SK-MEL-5 (cell line): ENCODE results near the gene CDC42EP3. TPM values are rescaled to one million over a fixed set of nuclear protein-coding genes. Genes with fewer than 3 reads are reported as not detected.

Source experiments
- DNase-seq: peaks from one replicate; pipeline ENCODE4 v3.0.0-alpha.2; 2016; ENCODE audit warnings: low read depth, low spot score
- in situ Hi-C: cut with HindIII; loops from 2 replicates; pipeline ENCODE4 v1.10.0; 2016; ENCODE audit warnings: low sequenced_read_pairs, high pct_unique_total_duplicates, low pct_unique_long_range_greater_than_20kb
- polyA plus RNA-seq, 2 experiments: library from polyadenylated mRNA; depleted of rRNA; stranded (reverse); fragments of >200 nt; gene quantifications; 2 replicates each; pipeline ENCODE4 v1.2.3, GENCODE V29; 2015
- total RNA-seq: library from RNA; depleted of rRNA; stranded (reverse); fragments of >200 nt; shearing (Covaris generic); gene quantifications from 2 replicates; pipeline ENCODE4 v1.2.3, GENCODE V29; 2014; rRNA removed

The CDC42EP3 gene, protein sequence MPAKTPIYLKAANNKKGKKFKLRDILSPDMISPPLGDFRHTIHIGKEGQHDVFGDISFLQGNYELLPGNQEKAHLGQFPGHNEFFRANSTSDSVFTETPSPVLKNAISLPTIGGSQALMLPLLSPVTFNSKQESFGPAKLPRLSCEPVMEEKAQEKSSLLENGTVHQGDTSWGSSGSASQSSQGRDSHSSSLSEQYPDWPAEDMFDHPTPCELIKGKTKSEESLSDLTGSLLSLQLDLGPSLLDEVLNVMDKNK
- 69.9 and 78.4 TPM in 2 replicates for total RNA-seq
- polyA plus RNA-seq (2015; cell fraction: cytosol; rRNA removed) = 109 and 137 TPM in 2 replicates
- polyA plus RNA-seq (2015; cell fraction: nucleus; rRNA removed) = 79.2 and 141 TPM in 2 replicates

DNA sequence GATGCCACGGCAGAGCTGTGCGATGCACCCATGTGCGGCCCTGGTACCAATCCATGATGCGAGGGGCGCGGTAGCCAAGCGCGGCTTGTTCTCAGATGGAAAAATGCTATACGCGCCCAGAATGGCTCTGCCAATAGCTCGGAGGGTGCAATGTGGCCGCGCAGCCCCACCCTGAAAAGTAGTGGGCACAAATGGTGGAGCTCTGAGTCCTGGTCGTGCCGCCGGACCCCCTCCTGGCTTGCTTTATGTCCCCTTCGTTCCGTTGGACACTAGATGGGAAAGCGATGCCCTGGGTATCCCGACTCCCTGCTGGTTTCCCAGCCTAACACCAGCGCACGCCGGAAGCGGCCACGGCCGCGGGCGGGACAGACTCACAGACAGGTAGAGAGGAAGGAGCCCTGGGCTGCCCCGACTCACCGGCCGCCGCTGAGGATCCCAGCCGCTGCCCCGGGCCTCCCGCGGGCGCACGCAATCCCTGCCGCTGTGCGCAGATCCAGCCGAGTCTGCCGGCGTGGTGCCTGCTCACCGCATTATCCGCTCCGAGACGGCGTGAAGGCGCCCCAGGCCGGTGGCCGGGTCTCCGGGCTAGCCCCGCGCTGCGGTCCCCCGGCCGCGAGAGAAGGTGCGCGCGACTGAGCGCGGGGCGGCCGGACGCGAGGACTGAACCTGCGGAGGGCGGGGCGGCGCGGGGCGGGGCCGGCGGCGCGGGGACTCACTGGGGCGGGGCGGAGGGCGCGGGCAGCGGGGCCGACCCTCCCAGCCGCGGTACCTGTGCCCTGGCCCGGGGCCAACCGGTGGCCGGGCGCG lies at the start of gene CDC42EP3:
CDC42EP3 (minus strand) TSS at position 634 of the 807 bp plus-strand sequence. CDS start 25,055 bp downstream, outside the sequence.
- peak; percentile 64 for DNase-seq
- in situ Hi-C loops = no loop called here

DNA sequence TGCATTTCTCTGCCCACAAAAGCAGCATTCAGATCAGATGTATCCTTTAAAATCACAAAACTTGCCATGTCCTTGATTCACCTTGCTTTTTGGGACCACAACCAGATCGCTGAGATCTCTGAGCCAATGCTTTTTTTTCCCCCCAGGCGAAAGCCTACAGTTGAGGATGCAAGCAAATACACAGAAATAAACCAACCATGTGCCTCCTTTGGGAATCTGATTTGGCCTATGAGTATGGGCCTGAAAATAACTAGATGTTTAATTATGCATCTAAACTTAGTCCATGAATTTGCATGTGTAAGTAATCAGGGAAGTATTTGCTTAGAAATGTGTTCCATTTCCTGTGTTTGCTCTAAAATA lies 49.7 kb upstream of the CDC42EP3 start:
- no peak for DNase-seq
- in situ Hi-C loops = no loop called here

DNA sequence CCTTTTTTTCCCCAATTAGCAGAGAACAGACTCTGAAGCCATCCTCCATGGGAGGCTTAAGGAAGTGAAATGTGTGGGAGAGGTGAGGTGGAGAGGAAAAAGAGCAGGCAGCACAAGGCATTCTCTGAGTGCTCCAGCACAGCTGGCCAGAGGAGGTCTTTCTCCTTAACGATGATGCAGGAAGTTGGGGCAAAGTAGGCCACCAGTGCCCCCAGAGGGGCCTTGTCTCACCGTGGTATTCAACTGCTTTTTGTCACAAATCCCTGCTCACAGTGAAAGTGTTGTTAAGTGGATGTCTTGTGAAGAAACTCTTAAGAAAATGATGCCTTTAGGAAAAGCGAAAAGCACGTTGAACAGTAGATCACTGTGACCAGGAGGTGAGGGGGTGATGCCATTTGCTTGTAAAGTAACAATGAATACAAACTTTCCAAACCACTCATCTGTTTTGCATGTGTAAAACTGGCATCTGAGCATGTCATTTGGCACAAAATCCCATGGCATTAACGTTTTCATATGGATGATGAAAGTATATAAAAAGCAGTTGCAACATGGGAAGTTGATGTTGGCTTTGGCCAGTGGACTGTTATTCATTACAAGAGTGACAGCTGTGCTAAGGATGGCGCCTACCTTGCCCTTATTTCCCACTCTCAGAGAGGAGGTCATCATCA lies 49.2 kb upstream of the CDC42EP3 start:
- in situ Hi-C loops = no loop called here
- DNase-seq = no peak

DNA sequence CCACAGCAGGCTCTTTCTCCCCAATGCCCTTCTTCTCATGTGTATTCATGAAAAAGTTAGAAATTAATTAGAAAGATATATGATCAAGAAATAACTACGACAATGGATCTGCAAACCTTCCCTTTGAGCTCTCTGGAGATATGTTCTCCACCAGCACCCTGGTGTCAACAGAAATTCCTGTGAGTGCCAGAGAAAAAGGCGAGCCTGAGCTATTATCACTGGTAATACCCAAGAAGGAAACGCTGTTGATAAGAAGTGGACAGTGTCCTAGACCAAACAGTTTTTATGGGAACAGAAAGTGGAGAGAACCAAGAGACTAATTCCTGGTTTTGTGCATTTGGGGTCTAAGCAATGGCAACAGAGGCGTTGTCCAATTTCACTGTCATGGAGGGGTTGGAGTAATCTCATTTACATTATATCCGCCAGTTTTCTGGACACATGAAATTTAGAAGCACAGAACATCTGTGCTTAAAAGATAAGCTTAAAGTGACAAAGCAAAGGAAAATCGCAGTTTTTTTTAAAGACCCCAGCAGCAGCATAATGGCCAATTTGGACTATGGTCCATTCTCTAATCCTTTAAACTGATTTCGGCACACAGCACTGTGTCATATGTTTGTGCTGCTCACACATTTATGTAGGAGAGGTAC lies 47.2 kb upstream of the CDC42EP3 start:
- DNase-seq = no peak
- in situ Hi-C loops = no loop called here

DNA sequence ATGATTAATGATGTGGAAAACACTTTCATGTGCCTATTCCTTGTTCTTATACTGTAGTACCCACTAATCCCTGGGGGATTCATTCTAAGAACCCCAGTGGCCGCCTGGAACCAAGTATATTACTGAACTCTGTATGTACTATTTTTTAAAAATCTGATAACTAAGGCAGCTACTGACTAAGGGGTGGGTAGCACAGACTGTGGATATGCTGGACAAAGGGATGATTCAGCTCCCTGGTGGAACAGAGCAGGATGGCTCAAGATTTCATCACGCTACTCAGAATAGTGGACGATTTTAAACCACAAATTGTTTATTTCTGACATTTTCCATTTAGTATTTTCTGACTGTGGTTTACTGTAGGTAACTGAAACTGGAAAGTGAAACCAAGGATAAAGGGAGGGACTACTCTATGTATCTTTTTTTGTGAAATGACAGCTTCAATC lies 41.8 kb upstream of the CDC42EP3 start:
- in situ Hi-C loops = no loop called here

DNA sequence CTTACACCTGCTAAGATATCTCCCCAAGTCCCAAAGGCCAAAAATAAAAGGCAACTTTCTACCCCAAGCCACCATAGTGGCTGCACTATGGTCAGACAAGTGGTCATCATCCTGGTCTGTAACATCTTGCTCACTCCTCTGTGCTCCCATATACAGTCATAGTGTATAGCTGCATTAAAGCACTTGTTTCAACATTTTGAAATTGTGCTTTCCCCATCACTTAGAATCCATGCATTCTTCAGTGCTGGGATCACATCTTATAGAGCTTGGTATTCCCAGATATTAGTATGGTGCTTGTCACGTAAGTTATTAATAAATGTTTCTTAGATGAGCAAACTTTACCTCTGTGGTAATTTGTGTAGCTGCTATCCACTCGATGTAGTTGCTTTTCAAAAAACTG lies 40.4 kb upstream of the CDC42EP3 start:
- in situ Hi-C loops = no loop called here
- DNase-seq = no peak

More for the DNA sequence above, 41.8 kb upstream of the CDC42EP3 start:
- peak; percentile 92 for DNase-seq

DNA sequence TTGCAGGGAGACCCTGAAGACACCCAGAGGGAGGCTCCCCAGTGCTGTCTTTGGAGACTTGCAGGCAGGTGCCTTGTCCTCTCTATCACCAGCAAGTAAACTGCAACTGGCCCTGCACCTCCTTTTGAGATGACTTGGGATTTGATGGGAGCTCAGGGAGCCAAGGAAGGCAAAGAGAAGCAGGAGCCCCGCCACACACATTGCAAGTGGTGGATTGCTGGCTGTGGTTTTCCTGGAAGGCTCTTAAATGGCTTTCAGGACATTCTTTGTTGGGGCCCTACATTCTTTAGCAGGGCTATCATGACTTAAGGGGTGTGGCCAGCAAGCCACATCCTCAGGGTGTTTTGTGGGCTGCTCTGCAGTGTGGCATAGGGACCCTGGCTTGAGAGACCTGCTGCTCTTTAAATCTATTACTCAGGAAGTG lies 39.9 kb upstream of the CDC42EP3 start:
- DNase-seq = peak; percentile 38
- in situ Hi-C loops = no loop called here

DNA sequence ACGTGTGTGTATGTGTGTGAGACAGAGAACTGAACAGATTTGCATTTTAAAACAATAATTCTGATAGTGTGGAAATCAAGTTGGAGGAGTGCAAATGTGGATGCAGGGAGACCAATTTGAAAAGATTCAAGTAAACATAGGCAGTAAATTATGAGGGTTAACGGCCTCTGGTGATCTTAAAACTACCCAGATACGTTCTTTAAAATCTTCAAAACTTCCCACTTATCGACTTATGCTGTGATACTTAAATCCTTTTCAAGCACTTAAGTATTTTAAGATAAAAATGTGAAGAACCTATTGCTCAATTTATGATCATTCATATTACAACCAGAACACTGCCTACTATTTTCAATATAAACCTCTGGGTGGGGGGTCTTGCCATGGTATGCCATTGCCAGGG lies 37.7 kb upstream of the CDC42EP3 start:
- DNase-seq = no peak
- in situ Hi-C loops = no loop called here

DNA sequence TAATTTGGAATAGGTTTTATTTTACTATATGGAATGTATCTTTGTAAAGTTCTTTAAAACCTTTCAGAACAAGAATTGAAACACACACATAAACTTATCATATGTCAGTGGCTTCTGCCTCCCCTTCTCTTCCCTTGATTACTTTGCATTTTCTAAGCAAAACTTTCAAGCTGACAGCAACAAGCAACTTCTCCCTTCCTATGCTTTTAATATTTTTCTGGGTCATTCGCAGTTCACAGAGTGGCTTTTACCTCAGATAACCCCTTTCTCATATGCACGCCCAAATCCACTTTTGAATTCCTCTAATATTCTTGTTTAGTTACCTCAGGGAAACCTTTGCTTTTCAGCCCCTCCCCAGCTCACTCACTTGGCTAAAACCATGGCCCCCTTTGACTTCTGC lies 36.7 kb upstream of the CDC42EP3 start:
- in situ Hi-C loops = no loop called here

DNA sequence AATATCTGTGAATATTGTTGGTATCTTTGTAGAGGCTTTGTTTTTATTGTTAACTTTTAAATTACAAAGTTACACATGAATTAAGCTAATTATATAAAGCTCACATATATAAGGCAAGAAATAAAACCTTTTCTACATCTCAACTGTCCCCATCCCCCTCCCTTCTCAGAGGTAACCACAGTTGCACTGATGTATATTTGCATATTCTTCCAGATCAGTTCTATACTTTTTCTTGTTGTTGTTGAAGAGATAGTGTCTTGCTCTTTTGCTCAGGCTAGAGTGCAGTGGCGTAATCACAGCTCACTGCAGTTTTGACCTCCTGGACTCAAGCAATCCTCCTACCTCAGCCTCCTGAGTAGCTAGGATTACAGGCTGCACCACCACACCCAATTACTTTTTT lies 36.0 kb upstream of the CDC42EP3 start:
- in situ Hi-C loops = no loop called here
- DNase-seq = no peak

More for the DNA sequence above, 36.7 kb upstream of the CDC42EP3 start:
- DNase-seq = no peak

DNA sequence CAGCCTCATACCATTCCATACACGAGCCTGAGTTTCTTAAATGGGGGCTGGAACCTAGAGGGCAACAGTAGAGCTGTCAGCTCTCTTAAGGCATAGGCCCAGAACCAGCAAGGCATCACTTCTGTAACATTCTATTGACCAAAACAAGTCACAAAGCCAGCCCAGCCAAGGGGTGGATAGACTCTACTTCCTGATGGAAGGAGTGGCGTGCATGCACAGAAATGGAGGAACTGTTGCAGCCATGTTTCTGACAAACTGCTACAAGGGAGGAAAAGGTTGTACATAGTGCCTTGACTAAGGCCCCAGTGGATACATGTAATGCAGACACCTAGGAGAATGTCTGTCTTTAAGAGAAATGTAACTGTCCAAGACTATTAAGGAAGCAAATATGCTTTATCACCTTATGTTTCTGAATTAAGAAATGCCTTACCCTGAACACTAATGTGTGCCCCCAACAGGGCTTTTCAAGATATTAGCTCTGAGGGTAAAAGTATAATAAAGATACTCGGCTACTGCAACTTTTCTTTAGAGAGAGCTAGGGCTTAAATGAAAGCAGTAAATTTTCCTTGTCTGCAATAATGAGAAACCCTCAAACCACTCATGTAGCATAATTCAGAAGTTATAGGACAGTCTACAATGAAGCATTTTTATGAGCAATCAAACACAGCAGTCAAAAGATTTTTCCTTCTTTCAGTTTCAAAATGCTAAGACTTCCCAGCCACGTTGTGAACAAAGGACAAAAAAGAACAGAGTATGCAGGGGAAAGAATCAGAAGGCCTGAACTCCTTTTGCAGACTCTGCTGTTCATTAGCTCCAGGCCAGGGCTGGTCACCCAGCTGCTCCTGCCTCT lies 35.1 kb upstream of the CDC42EP3 start:
- in situ Hi-C loops = no loop called here
- DNase-seq = peak; percentile 39

DNA sequence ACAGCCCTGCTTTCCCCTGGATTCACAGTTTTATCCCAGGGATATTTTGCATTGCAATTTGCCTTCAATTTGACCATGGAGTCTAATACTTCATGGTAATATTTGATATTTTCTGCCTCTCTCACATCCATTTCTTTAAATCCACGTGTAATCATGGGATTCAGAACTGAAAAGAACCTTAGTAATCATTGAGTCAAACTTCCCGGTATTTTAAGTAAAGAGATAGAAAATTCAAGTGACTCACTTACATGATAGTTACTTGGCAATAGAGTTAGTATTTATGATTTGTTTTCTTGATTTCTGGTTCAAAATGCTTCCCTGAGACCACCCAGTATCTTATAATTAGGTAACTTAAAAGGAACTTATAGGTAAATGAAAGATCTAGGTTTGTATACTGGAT lies 33.7 kb upstream of the CDC42EP3 start:
- no peak for DNase-seq
- in situ Hi-C loops = no loop called here

DNA sequence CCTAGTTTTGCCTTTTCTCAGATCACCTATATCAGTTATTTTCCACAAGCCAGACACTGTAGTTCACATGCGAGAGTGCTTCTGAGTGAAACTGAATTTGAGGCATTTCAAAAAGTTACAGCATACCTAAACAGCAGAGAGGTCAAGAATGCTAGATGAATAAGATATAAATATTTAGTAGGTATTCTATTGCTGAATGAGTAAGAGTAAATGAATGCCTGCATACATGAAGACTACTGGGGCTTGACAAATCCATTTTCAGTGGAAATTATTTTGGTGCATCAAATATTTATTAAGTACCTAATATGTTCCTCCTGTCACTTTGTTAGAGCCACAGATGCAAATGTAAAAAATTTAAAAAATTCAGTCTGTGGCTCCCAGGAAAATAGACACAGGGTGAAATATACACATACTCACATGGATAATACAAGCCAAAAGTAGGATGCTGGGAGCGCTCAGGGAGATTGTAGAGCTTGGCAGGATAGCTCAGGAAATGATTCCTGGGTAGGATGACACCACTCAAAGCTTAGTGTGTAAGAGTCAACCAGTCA lies 27.6 kb upstream of the CDC42EP3 start:
- in situ Hi-C loops = no loop called here
- no peak for DNase-seq

DNA sequence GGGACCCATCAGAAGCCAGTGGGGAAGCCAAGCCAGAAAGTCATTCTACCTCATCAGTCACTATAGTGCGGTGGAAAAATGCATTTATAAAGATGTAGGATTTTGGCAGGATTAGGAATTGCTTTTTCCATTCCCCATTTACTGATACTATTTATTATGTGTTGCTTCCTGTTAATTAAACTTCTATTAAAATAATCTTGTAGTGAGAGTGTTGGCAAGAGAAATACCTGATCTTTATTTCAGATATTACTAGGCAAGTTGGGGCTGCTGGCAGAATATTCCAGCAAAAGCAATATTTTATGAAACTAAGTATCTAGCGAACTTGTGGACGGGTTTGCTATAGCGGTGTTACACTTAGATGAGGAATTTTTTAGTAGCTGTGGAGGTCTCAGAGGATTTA lies 23.9 kb upstream of the CDC42EP3 start:
- no peak for DNase-seq
- in situ Hi-C loops = no loop called here

DNA sequence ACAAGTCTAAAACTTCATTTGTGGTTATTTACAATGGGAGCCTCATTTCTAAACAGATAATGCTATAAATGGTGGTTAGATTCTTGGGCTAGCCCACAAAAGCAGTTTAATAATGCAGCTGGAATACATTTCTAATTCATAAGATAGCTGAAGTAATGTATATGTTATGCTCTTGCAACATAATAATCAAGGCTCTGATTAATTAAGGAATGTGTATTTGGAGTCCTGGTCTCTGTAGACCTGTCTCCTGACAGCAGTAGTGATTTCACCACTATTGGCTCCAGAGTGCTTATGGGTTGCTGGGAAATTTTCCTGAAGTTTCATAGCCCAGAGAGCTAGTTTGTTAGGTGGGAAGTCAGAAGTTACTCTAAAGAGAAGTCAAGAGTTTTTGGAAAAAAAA lies 21.3 kb upstream of the CDC42EP3 start:
- in situ Hi-C loops = no loop called here
- no peak for DNase-seq

DNA sequence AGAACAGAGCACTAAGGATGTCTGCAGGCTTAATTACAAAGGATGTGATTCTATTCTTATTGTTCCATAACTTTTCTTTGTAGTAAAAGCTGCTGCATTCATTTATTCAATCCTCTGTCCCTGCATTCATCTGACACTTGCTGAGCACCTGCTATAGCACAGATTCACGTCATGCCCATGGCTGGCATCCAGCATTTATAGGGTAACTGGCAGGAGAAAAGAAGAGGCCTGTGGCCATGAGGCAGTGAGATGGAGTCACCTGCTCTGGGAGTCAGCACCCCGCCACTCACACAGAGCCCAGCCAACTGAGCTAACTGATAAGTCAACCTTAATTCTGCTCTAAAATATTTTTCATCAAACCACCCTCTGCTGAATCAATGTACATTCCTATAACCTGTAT lies 18.3 kb upstream of the CDC42EP3 start:
- in situ Hi-C loops = no loop called here

More for the DNA sequence above, 18.3 kb upstream of the CDC42EP3 start:
- DNase-seq = no peak
